ENCODE results near the gene RGS7. TPM values are rescaled to one million over a fixed set of nuclear protein-coding genes. Genes with fewer than 3 reads are reported as not detected.
"Not testable (repeated sequence)": the region's sequence is repeated elsewhere in the genome, so short reads cannot be mapped to it uniquely, and the experiment has no call there.

RGS7 gene
- polyA plus RNA-seq, 4 donors = 0.15 to 0.74 TPM; not detected in 2

DNA sequence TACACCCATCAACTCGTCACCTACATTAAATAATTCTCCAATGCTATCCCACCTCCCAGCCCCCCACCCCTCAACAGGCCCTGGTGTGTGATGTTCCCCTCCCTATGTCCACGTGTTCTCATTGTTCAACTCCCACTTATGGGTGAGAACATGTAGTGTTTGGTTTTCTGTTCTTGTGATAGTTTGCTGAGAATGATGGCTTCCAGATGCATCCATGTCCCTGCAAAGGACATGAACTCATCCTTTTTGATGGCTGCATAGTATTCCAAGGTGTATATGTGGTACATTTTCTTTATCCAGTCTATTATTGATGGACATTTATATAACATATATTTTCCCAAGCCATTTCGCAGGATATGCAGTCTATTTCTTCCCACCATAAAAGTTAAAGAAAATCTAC, 132.8 kb downstream of the RGS7 start:
- FAIRE-seq; H3K4me1 ChIP-seq (ENCODE audit: control insufficient read depth in 3 of 3, insufficient read depth in 2 of 3, low read depth in 1 of 3, low read length in 2 of 3); H3K4me3 ChIP-seq (ENCODE audit: low read depth in 1 of 3, low read length in 3 of 3); H3K9me3 ChIP-seq (ENCODE audit: control insufficient read depth in 2 of 2, insufficient read depth in 1 of 2, low read depth in 1 of 2, low read length in 1 of 2); H3K36me3 ChIP-seq (ENCODE audit: control insufficient read depth in 3 of 3, insufficient read depth in 2 of 3, low read depth in 1 of 3, low read length in 3 of 3); H3K27ac ChIP-seq (ENCODE audit: low read depth in 1 of 3, low read length in 2 of 3); H3K27me3 ChIP-seq (ENCODE audit: control insufficient read depth in 3 of 3, insufficient read depth in 3 of 3, low read length in 3 of 3); DNase-seq: not testable (repeated sequence)
- WGBS, 3 donors = 81 to 93% (median 85%) methylated on average over 3 of the region's 3 CpGs

DNA sequence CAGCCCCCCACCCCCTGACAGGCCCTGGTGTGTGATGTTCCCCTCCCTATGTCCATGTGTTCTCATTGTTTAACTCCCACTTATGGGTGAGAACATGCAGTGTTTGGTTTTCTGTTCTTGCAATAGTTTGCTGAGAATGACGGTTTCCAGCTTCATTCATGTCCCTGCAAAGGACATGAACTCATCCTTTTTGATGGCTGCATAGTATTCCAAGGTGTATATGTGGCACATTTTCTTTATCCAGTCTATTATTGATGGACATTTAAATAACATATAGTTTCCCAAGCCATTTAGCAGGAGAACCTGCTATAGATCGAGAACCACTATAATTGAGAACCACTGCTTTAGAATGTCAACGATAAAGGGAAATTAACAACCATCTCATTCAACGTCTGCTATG, 134.2 kb downstream of the RGS7 start:
- H3K27me3 ChIP-seq (ENCODE audit: control insufficient read depth in 3 of 3, insufficient read depth in 3 of 3, low read length in 3 of 3); FAIRE-seq; H3K36me3 ChIP-seq (ENCODE audit: control insufficient read depth in 3 of 3, insufficient read depth in 2 of 3, low read depth in 1 of 3, low read length in 3 of 3); H3K27ac ChIP-seq (ENCODE audit: low read depth in 1 of 3, low read length in 2 of 3); H3K4me1 ChIP-seq (ENCODE audit: control insufficient read depth in 3 of 3, insufficient read depth in 2 of 3, low read depth in 1 of 3, low read length in 2 of 3); H3K9me3 ChIP-seq (ENCODE audit: control insufficient read depth in 2 of 2, insufficient read depth in 1 of 2, low read depth in 1 of 2, low read length in 1 of 2); DNase-seq; H3K4me3 ChIP-seq (ENCODE audit: low read depth in 1 of 3, low read length in 3 of 3): not testable (repeated sequence)
- WGBS, 3 donors = 85 to 90% (median 89%) methylated on average over 4 of the region's 4 CpGs

DNA sequence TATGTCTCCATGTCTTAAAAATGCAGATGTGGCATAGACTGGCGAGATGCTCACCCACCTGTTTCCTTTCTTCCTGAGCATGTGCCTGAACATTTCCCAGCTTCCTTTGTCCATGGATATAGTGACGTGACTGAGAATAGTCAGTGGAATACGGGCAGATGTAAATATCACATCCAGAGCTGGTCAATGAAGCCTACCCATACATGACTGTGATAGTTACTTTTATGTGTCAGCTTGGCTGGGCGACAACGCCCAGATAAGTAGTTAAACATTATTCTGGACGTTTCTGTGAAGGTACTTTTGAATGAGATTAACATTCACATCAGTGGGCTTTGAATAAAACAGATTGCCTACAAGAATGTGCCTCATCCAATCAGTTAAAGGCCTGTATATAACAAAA, 135.7 kb downstream of the RGS7 start:
- no peak for FAIRE-seq
- Histone ChIP-seq H3K9me3 (ENCODE audit: control insufficient read depth in 2 of 2, insufficient read depth in 1 of 2, low read depth in 1 of 2, low read length in 1 of 2) (peaks cover 3 to 5% of the 10 kb centered on the region in 2 donors), H3K4me1 (ENCODE audit: control insufficient read depth in 3 of 3, insufficient read depth in 2 of 3, low read depth in 1 of 3, low read length in 2 of 3) (peaks cover 0 to 5% (median 0%) of the 10 kb centered on the region in 3 donors), H3K36me3 (ENCODE audit: control insufficient read depth in 3 of 3, insufficient read depth in 2 of 3, low read depth in 1 of 3, low read length in 3 of 3) (no peaks in the 10 kb centered on the region), H3K4me3 (ENCODE audit: low read depth in 1 of 3, low read length in 3 of 3) (no peak overlapping the region), H3K27ac (ENCODE audit: low read depth in 1 of 3, low read length in 2 of 3) (no peak overlapping the region), H3K27me3 (ENCODE audit: control insufficient read depth in 3 of 3, insufficient read depth in 3 of 3, low read length in 3 of 3) (no peaks in the 10 kb centered on the region)
- 41 to 51% (median 47%) methylated on average over 6 of the region's 6 CpGs for WGBS, 3 donors
- DNase-seq = peak in 1 of 2 donors; percentile 12

DNA sequence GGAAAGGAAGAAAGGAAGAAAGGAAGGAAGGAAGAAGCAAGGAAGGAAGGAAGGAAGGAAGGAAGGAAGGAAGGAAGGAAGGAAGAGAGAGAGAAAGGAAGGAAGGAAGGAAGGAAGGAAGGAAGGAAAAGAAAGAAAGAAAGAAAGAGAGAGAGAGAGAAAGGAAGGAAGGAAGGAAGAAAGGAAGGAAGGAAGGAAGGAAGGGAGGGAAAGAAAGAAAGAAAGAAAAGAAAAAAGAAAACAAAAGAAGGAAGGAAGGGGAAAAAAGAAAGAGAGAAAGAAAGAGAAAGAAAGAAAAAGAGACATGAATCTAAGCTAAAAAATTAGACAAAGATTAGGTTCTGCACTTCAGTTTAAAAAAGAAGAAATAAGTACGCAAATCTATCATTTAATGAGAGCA, 136.1 kb downstream of the RGS7 start:
- H3K36me3 ChIP-seq (ENCODE audit: control insufficient read depth in 3 of 3, insufficient read depth in 2 of 3, low read depth in 1 of 3, low read length in 3 of 3); DNase-seq; H3K9me3 ChIP-seq (ENCODE audit: control insufficient read depth in 2 of 2, insufficient read depth in 1 of 2, low read depth in 1 of 2, low read length in 1 of 2); FAIRE-seq; H3K27ac ChIP-seq (ENCODE audit: low read depth in 1 of 3, low read length in 2 of 3); H3K4me1 ChIP-seq (ENCODE audit: control insufficient read depth in 3 of 3, insufficient read depth in 2 of 3, low read depth in 1 of 3, low read length in 2 of 3); H3K4me3 ChIP-seq (ENCODE audit: low read depth in 1 of 3, low read length in 3 of 3); H3K27me3 ChIP-seq (ENCODE audit: control insufficient read depth in 3 of 3, insufficient read depth in 3 of 3, low read length in 3 of 3): not testable (repeated sequence)
- 92 to 96% (median 94%) methylated on average over 1 of the region's 1 CpG for WGBS, 3 donors

DNA sequence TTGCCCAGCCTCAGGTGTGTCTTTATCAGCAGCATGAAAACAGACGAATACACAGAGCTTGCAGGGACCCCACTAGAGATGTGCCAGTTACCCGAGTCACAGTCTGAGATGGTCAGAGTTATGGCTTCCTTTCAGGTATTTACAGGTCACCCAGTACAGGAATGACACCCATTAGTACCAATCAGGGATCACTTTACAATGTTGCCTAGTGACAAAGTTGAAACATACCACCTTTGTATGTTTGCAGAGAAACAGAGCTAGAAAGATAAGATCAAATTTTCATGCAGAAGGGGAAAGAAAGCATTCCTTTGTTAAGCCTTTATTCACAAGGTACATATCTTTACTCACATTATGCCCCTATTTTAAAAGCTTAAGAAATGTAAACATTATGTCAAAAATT, 137.6 kb downstream of the RGS7 start:
- Histone ChIP-seq H3K36me3 (ENCODE audit: control insufficient read depth in 3 of 3, insufficient read depth in 2 of 3, low read depth in 1 of 3, low read length in 3 of 3) (no peaks in the 10 kb centered on the region), H3K4me3 (ENCODE audit: low read depth in 1 of 3, low read length in 3 of 3) (no peak overlapping the region), H3K9me3 (ENCODE audit: control insufficient read depth in 2 of 2, insufficient read depth in 1 of 2, low read depth in 1 of 2, low read length in 1 of 2) (peaks cover 3 to 5% of the 10 kb centered on the region in 2 donors), H3K27ac (ENCODE audit: low read depth in 1 of 3, low read length in 2 of 3) (no peak overlapping the region), H3K27me3 (ENCODE audit: control insufficient read depth in 3 of 3, insufficient read depth in 3 of 3, low read length in 3 of 3) (no peaks in the 10 kb centered on the region), H3K4me1 (ENCODE audit: control insufficient read depth in 3 of 3, insufficient read depth in 2 of 3, low read depth in 1 of 3, low read length in 2 of 3) (peaks cover 0 to 10% (median 0%) of the 10 kb centered on the region in 3 donors)
- no peak for FAIRE-seq
- 32 to 52% (median 39%) methylated on average over 2 of the region's 2 CpGs for WGBS, 3 donors
- DNase-seq = peak in 1 of 2 donors; percentile 66

DNA sequence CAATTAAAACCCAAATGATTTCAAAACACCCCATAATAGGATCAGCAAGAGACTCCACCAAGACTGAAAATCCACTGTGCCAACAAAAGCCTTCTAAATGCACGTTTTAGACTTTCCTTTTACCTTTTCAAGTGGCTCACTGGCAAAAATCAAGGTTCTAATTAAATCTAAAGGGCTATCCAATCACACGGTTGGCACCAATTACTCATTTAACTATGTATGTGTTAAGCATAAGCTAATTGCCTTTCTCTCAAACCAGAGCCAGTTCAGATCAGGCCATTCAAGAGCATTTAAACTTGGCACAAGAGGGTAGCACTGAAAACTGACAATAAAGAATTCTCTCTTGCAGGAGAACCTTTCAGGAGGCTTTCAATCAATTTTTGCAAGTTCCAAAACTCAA, 139.5 kb downstream of the RGS7 start:
- Histone ChIP-seq H3K27me3 (ENCODE audit: control insufficient read depth in 3 of 3, insufficient read depth in 3 of 3, low read length in 3 of 3) (no peaks in the 10 kb centered on the region), H3K4me3 (ENCODE audit: low read depth in 1 of 3, low read length in 3 of 3) (no peak overlapping the region), H3K27ac (ENCODE audit: low read depth in 1 of 3, low read length in 2 of 3) (no peak overlapping the region), H3K36me3 (ENCODE audit: control insufficient read depth in 3 of 3, insufficient read depth in 2 of 3, low read depth in 1 of 3, low read length in 3 of 3) (no peaks in the 10 kb centered on the region), H3K9me3 (ENCODE audit: control insufficient read depth in 2 of 2, insufficient read depth in 1 of 2, low read depth in 1 of 2, low read length in 1 of 2) (peaks cover 3 to 5% of the 10 kb centered on the region in 2 donors), H3K4me1 (ENCODE audit: control insufficient read depth in 3 of 3, insufficient read depth in 2 of 3, low read depth in 1 of 3, low read length in 2 of 3) (peaks cover 0 to 10% (median 0%) of the 10 kb centered on the region in 3 donors)
- FAIRE-seq (no peak), DNase-seq (no peak)
- WGBS, 3 donors = 65 to 85% (median 72%) methylated on average over 2 of the region's 2 CpGs

DNA sequence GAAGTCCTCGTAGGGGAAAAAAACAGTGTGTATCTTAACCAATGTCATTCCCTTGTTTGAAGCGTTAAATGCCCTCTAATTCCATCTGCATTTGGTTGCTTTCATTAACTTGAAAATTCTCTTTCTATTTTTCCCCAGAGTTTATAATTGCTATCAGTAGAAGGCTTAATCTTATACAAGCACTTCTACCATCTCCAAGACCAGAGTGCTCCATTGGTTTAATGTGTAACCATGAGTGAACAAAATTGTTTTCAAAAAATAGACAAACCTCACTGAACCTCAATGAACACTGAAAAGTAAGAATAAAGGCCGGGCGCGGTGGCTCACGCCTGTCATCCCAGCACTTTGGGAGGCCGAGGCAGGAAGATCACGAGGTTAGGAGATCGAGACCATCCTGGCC, 141.3 kb downstream of the RGS7 start:
- WGBS, 3 donors = 87% methylated on average over 9 of the region's 9 CpGs
- DNase-seq = no peak
- peaks cover 3 to 5% of the 10 kb centered on the region in 2 donors for H3K9me3 ChIP-seq (ENCODE audit: control insufficient read depth in 2 of 2, insufficient read depth in 1 of 2, low read depth in 1 of 2, low read length in 1 of 2)
- FAIRE-seq = no peak
- peak overlapping the region in 1 of 3 donors; percentile 56 for H3K27ac ChIP-seq (ENCODE audit: low read depth in 1 of 3, low read length in 2 of 3)
- no peaks in the 10 kb centered on the region for H3K36me3 ChIP-seq (ENCODE audit: control insufficient read depth in 3 of 3, insufficient read depth in 2 of 3, low read depth in 1 of 3, low read length in 3 of 3)
- peaks cover 0 to 10% (median 0%) of the 10 kb centered on the region in 3 donors for H3K4me1 ChIP-seq (ENCODE audit: control insufficient read depth in 3 of 3, insufficient read depth in 2 of 3, low read depth in 1 of 3, low read length in 2 of 3)
- no peaks in the 10 kb centered on the region for H3K27me3 ChIP-seq (ENCODE audit: control insufficient read depth in 3 of 3, insufficient read depth in 3 of 3, low read length in 3 of 3)
- no peak overlapping the region for H3K4me3 ChIP-seq (ENCODE audit: low read depth in 1 of 3, low read length in 3 of 3)

DNA sequence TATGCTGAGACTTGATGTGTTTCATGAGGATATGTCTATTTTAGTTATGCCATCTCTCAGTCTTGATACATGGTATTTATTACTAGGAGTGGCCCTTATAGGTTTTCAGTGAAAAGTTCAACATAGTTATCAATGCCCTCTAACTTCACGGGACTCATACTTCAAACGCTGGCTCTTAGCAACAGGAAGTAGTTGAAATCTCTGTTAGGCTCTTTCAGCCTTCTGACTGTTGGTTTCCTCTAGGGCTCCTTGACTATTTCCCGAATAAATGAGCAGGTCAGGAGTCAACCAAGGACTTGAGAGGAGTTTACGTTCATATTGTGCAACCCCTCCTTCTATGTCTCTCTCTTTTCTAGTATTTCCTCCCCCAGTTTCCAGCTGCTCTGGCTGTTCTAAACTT, 141.8 kb downstream of the RGS7 start:
- Histone ChIP-seq H3K4me3 (ENCODE audit: low read depth in 1 of 3, low read length in 3 of 3) (no peak overlapping the region), H3K9me3 (ENCODE audit: control insufficient read depth in 2 of 2, insufficient read depth in 1 of 2, low read depth in 1 of 2, low read length in 1 of 2) (peaks cover 3 to 5% of the 10 kb centered on the region in 2 donors), H3K4me1 (ENCODE audit: control insufficient read depth in 3 of 3, insufficient read depth in 2 of 3, low read depth in 1 of 3, low read length in 2 of 3) (peaks cover 0 to 10% (median 0%) of the 10 kb centered on the region in 3 donors), H3K36me3 (ENCODE audit: control insufficient read depth in 3 of 3, insufficient read depth in 2 of 3, low read depth in 1 of 3, low read length in 3 of 3) (no peaks in the 10 kb centered on the region), H3K27me3 (ENCODE audit: control insufficient read depth in 3 of 3, insufficient read depth in 3 of 3, low read length in 3 of 3) (no peaks in the 10 kb centered on the region), H3K27ac (ENCODE audit: low read depth in 1 of 3, low read length in 2 of 3) (peak overlapping the region in 1 of 3 donors; percentile 56)
- 2 to 13% (median 10%) methylated on average over 4 of the region's 4 CpGs for WGBS, 3 donors
- FAIRE-seq (no peak), DNase-seq (peak; percentile 62 to 74)

DNA sequence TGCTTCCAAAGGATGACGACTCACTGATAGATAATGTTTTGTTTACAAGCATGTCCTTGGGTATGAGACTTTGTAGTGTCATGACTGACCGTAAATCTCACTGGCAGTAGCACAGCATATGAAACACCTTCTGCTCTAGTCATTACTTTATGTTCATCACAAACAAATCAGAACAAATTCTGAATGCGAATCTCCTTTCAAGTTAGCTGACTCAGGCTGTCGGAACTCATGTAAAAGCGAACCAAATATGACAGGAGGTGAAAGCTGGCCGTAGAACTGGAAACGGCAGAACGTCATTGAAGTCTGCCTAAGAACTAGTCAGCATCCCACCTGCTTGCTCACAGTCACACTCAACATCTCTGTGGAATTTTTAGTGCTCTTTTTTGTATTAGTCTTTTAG, 143.9 kb downstream of the RGS7 start:
- DNase-seq = no peak
- no peak overlapping the region for H3K27ac ChIP-seq (ENCODE audit: low read depth in 1 of 3, low read length in 2 of 3)
- FAIRE-seq = no peak

More for the DNA sequence above, 143.9 kb downstream of the RGS7 start:
- H3K27me3 ChIP-seq (ENCODE audit: control insufficient read depth in 3 of 3, insufficient read depth in 3 of 3, low read length in 3 of 3) = no peaks in the 10 kb centered on the region
- H3K4me3 ChIP-seq (ENCODE audit: low read depth in 1 of 3, low read length in 3 of 3) = no peak overlapping the region
- peaks cover 0 to 10% (median 0%) of the 10 kb centered on the region in 3 donors for H3K4me1 ChIP-seq (ENCODE audit: control insufficient read depth in 3 of 3, insufficient read depth in 2 of 3, low read depth in 1 of 3, low read length in 2 of 3)
- 52 to 75% (median 75%) methylated on average over 8 of the region's 8 CpGs for WGBS, 3 donors
- no peaks in the 10 kb centered on the region for H3K36me3 ChIP-seq (ENCODE audit: control insufficient read depth in 3 of 3, insufficient read depth in 2 of 3, low read depth in 1 of 3, low read length in 3 of 3)
- H3K9me3 ChIP-seq (ENCODE audit: control insufficient read depth in 2 of 2, insufficient read depth in 1 of 2, low read depth in 1 of 2, low read length in 1 of 2) = peaks cover 3 to 5% of the 10 kb centered on the region in 2 donors

Data from small intestine (tissue), 7 donors.